Cardiac fibroblast (primary cell): ENCODE measurements around the gene PRRC2B.
"Not testable (repeated sequence)": the region's sequence is repeated elsewhere in the genome, so short reads cannot be mapped to it uniquely, and the experiment has no call there.

Source experiments
- DNase-seq, 2 donors: peaks; one replicate each; pipeline versions ENCODE4 v3.0.0 to v3.0.0-alpha.2; 2010; ENCODE audit warnings: low read depth in 2 of 2
- H3K4me3 ChIP-seq, 2 donors: replicated peaks in 1 of 2; 1 replicate in 1 of 2; 2 replicates in 1 of 2; pipeline ENCODE4 v1.5.1; 2011; ENCODE audit warnings: low read depth in 2 of 2, low read length in 2 of 2, mild to moderate bottlenecking in 2 of 2, moderate library complexity in 1 of 2
- TF ChIP-seq, protein P1 (sequence below): IDR thresholded peaks from one replicate; pipeline ENCODE4 v1.5.1; 2011; ENCODE audit warnings: low read depth, mild to moderate bottlenecking, low read length, inconsistent platforms

PRRC2B gene

DNA sequence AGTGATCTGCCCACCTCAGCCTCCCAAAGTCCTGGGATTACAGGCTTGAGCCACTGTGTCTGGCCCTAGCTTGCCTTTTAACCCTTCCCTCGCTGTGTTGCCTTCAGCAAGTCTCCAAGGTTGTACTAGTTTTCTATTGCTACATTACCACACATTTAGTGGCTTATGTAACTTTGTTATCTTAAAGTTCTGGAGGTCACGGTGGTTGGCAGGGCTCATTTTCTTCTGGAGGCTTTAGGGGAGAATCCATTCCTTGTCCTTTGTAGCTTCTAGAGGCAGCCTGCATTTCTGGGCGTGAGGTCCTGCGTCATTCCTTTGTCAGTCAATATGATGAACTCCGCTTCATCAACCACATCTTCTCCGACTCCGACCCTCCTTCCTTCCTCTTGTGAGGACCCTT, 2.9 kb upstream of the PRRC2B start:
- no peak for DNase-seq
- TF ChIP-seq, protein P1, sequence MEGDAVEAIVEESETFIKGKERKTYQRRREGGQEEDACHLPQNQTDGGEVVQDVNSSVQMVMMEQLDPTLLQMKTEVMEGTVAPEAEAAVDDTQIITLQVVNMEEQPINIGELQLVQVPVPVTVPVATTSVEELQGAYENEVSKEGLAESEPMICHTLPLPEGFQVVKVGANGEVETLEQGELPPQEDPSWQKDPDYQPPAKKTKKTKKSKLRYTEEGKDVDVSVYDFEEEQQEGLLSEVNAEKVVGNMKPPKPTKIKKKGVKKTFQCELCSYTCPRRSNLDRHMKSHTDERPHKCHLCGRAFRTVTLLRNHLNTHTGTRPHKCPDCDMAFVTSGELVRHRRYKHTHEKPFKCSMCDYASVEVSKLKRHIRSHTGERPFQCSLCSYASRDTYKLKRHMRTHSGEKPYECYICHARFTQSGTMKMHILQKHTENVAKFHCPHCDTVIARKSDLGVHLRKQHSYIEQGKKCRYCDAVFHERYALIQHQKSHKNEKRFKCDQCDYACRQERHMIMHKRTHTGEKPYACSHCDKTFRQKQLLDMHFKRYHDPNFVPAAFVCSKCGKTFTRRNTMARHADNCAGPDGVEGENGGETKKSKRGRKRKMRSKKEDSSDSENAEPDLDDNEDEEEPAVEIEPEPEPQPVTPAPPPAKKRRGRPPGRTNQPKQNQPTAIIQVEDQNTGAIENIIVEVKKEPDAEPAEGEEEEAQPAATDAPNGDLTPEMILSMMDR, result no peak

DNA sequence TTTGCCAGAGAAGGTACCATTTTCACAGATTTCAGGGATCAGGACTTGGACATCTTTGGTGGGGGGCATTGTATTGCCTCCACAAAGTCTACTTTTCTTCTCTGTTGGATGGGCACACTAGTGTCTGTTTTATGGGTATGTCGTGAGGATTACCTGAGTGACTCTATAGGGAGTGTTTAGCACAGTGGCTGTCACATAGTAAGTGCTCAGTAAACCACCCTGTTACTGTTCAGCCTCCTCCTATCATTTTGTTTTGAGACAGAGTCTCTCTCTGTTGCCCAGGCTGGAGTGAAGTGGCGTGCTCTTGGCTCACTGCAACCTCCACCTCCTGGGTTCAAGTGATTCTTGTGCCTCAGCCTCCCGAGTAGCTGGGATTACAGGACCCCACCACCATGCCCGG, 2.4 kb upstream of the PRRC2B start:
- no peak for DNase-seq
- no peak overlapping the region for H3K4me3 ChIP-seq
- TF ChIP-seq, protein P1, result no peak

More for the DNA sequence above, 2.9 kb upstream of the PRRC2B start:
- H3K4me3 ChIP-seq, result no peak overlapping the region

DNA sequence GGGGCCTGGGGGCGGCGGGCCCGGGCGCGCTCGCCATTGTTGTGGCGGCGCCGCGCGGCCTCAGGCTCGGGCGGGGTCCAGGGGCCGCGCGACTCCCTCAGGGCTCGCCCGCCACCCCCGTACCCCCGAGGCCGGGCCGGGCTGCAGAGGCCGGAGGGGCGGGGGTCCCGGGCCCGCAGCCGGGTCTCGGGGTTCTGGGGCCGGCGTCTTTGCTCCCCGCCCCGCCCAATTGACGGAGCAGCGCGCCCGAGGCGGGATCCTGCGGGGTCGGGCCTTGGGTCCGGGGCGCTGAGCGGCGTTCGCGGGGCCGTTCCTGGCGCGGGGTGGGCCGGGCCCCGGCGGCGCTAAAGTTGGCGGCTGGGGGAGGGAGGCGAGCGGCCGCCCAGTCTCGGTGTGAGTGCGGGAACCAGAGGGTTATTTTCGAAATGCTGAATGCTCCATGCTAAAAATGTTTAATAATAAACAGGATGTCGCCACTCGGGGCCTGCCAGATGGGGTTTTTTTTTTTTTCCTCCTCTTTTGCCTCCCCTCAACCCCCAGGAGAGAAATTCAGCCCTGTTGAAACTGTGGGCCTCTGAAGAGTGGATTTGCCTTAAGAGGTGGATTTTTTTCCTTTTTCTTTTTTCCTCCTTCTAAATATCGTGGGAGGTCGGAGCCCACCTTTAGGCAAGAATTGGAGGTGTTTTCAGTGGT, 724 bp downstream of the PRRC2B start:
- TF ChIP-seq, protein P1, result no peak
- peak overlapping the region; percentile 46 to 67 for H3K4me3 ChIP-seq
- peak; percentile 48 to 52 for DNase-seq

DNA sequence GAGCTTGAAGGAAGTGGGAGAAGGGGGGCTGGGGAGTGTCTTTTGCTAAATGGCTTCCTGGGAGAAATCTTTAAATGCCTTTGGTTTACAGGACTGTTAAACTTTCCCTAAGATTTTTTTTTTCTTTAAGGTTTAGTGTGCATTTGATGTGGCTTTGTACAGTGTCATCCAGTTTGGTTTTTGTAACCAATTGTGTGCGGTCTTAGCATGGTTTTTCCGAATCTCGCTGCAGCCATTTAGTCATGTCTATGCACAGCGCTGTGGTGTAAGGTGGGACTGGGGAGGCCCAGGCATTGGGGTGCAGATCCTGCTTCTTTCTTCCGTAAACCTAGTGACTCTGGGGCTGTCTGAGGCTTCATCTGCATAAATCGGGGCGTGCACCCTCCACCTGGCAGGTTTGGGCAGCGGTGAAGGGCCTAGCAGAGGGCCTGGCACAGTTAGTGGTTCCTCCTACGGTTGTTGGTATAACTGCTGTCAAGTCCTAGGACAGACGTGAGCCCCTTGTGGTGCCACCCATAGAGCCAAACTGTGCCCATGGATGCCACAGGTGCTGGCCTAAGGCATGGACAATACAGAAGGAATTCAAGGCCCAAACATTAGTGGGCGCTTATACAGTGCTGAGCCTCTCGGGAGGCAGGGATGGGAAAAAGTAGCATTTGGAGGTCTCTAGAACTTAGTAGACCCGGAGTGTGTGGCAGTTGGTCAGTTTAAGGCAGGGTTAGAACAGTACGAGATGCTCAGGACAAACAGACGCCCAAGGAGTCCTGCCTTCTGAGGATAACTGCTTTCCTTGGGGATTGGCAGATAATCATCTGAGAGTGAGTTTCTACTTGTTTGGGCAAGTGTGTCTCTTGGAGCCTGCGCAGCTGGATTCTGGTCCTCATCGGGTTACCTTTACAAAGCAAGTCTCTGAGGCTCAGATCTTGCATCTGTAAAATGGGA, 1.5 kb downstream of the PRRC2B start:
- peak; percentile 14 to 34 for DNase-seq
- peak overlapping the region; percentile 46 to 67 for H3K4me3 ChIP-seq
- TF ChIP-seq, protein P1, result no peak

DNA sequence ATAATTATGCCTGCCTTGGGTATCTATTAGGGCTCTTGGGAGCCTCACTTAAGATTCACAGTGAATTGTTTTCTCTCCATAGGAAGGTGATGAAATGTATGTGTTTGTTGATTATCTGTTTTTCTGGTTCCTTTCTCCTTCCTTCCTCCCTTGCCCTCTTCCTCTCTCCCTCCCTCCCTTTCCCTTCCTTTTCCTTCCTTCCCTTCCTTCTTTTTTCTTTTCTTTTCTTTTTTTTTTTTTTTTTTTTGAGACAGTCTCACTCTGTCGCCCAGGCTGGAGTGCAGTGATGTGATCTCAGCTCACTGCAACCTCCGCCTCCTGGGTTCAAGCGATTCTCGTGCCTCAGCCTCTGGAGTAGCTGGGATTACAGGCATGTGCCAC, 2.2 kb downstream of the PRRC2B start:
- peak overlapping the region in 1 of 2 donors; percentile 67 for H3K4me3 ChIP-seq

DNA sequence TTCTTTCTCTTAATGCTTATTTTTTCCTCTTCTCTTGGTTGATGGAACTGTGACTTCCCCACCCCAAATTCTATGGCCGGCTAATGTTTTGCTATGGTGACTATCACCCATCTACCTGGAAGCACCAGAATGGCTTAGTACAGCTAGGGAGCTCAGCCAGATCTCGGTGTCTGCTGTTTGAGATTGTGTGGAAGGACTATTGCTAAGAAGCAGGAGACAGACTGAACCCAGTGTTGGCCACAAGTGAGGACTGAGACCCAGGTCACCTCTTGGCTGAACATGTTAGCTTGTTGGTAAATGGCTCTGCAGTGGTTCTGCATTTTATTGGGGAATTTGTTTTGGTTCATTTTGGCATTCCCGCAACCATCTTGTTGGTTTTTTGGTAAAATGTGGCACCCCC, 2.7 kb downstream of the PRRC2B start:
- TF ChIP-seq, protein P1, result no peak
- peak overlapping the region in 1 of 2 donors; percentile 34 for H3K4me3 ChIP-seq
- DNase-seq, result no peak

More for the DNA sequence above, 2.2 kb downstream of the PRRC2B start:
- DNase-seq, result not testable (repeated sequence)
